Measurements from ENCODE around the gene IL1RL2.

- TF ChIP-seq CTCF (IDR thresholded peaks at IDR 0.05) (no peak), REST (IDR thresholded peaks at IDR 0.05; ENCODE audit: insufficient read depth in 1 of 2, low read depth in 2 of 2, low read length in 1 of 2) (no peak)
These were observed 66.4 kb downstream of the IL1RL2 start for GRCh38 chr2:102253140-102253752.
